GM12872 (cell line): ENCODE measurements around the gene TAS2R46.

ENCODE experiments used
- TF ChIP-seq, protein P1 (sequence below): IDR thresholded peaks from 3 replicates; pipeline ENCODE4 v1.5.1; 2011; ENCODE audit warnings: low read depth, mild to moderate bottlenecking, low read length, moderate library complexity; ENCODE audit not compliant: insufficient read depth

The TAS2R46 gene

GRCh38 chr12:11022520-11022919 lies 39.6 kb downstream of the TAS2R46 start, which contains the start of gene TAS2R19:
TAS2R19 (minus strand) TSS chr12:11022620; CDS start chr12:11022571, 49 bp downstream.
- TF ChIP-seq, protein P1, sequence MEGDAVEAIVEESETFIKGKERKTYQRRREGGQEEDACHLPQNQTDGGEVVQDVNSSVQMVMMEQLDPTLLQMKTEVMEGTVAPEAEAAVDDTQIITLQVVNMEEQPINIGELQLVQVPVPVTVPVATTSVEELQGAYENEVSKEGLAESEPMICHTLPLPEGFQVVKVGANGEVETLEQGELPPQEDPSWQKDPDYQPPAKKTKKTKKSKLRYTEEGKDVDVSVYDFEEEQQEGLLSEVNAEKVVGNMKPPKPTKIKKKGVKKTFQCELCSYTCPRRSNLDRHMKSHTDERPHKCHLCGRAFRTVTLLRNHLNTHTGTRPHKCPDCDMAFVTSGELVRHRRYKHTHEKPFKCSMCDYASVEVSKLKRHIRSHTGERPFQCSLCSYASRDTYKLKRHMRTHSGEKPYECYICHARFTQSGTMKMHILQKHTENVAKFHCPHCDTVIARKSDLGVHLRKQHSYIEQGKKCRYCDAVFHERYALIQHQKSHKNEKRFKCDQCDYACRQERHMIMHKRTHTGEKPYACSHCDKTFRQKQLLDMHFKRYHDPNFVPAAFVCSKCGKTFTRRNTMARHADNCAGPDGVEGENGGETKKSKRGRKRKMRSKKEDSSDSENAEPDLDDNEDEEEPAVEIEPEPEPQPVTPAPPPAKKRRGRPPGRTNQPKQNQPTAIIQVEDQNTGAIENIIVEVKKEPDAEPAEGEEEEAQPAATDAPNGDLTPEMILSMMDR: no peak

GRCh38 chr12:11016937-11017336 lies 45.2 kb downstream of the TAS2R46 start:
- TF ChIP-seq, protein P1: no peak

- TF ChIP-seq, protein P1: no peak
Measured at GRCh38 chr12:11015775-11016430, 46.2 kb downstream of the TAS2R46 start.

- TF ChIP-seq, protein P1: no peak
Measured at GRCh38 chr12:11014234-11014633, 47.9 kb downstream of the TAS2R46 start.
